Subcutaneous abdominal adipose tissue (tissue), 5 donors: ENCODE measurements around the gene RSPH9.
A peak's percentile ranks its signal among the peaks of the same experiment; 100 is the strongest.

Experiments used
- H3K27ac ChIP-seq: one replicate; pipeline ENCODE4 v1.7.0; 2013; ENCODE audit warnings: low read depth, mild to moderate bottlenecking, inconsistent platforms, low read length, moderate library complexity
- H3K27me3 ChIP-seq, 5 donors: one replicate each; pipeline ENCODE4 v1.7.0; 2013; ENCODE audit warnings: low read length in 5 of 5, inconsistent platforms in 1 of 5; ENCODE audit not compliant: control insufficient read depth in 5 of 5, insufficient read depth in 4 of 5
- H3K36me3 ChIP-seq, 5 donors: one replicate each; pipeline ENCODE4 v1.7.0; 2013; ENCODE audit warnings: low read length in 5 of 5; ENCODE audit not compliant: control insufficient read depth in 5 of 5, insufficient read depth in 5 of 5
- H3K4me1 ChIP-seq, 5 donors: one replicate each; pipeline ENCODE4 v1.7.0; 2013; ENCODE audit warnings: low read length in 5 of 5, mild to moderate bottlenecking in 3 of 5, moderate library complexity in 1 of 5; ENCODE audit not compliant: control insufficient read depth in 5 of 5, insufficient read depth in 5 of 5
- H3K4me3 ChIP-seq, 5 donors: one replicate each; pipeline ENCODE4 v1.7.0; 2013; ENCODE audit warnings: low read length in 5 of 5, low read depth in 1 of 5
- H3K9ac ChIP-seq, 5 donors: one replicate each; pipeline ENCODE4 v1.7.0; 2013; ENCODE audit warnings: low read length in 5 of 5, mild to moderate bottlenecking in 4 of 5, moderate library complexity in 3 of 5
- H3K9me3 ChIP-seq, 5 donors: one replicate each; pipeline ENCODE4 v1.7.0; 2013; ENCODE audit warnings: low read length in 5 of 5; ENCODE audit not compliant: control insufficient read depth in 5 of 5
- donor health status: healthy.
- donor health status: healthy.
- donor health status: healthy.
- donor health status: healthy.
- donor health status: healthy.

RSPH9 gene

DNA sequence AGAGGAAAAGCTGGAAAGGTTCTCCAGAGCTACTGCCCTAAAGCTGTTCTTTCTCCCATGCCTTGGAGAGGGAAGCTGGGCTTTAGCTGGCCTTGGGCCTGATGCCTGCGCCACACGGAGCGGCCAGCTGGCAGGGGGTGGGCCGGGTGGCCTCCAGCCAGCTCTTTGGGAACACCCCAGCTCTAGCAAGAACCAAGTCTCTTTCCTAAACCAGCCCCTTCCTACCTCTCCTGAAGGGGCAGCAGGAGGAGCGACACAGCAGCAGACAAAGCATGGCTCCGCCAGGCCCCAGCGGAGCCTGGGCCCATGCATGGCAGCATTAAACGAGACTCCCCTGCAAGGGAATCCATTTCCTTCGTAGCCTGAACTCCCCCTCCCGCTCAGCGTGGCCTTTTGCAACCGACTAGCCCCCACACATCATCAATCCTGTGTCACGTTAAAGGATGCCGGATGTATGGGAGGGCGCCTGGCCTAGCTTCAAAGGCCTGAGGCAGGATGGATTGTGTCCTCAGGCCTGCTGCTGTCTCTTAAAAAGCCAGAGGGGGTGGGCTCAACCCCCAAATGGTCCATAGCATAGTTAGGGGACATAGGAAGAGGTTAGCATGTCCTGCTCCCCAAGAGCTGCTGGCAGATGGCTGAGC is 28.7 kb downstream of the RSPH9 start:
- Histone ChIP-seq H3K36me3 (peaks cover 3 to 78% (median 64%) of the 10 kb centered on the region in 5 donors), H3K9me3 (no peaks in the 10 kb centered on the region), H3K4me3 (no peak overlapping the region), H3K27ac (peak overlapping the region; percentile 61), H3K27me3 (no peaks in the 10 kb centered on the region), H3K4me1 (peaks cover 8 to 55% (median 50%) of the 10 kb centered on the region in 5 donors), H3K9ac (no peak overlapping the region)

DNA sequence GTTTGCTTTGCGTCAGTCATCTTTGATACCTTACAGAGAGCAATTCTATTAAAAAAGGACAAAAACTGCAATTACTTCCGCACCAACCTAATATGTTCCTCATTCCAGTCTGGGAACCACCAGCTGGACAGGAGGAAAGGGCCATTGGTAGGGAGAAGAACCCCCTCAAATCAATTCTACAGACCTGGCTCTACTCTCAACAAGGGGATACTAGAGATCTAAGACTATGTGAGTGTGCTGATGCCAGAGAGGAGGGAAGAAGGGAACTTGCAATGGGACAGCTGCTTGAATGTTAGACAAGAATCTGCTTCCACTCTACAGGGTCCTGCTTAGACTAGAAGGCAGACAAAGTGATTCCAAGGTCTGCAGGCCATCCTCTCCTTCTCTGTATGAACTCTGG is 29.5 kb downstream of the RSPH9 start:
- H3K36me3 ChIP-seq = peaks cover 3 to 84% (median 68%) of the 10 kb centered on the region in 5 donors
- no peak overlapping the region for H3K27ac ChIP-seq
- H3K4me3 ChIP-seq = no peak overlapping the region
- peak overlapping the region in 1 of 5 donors; percentile 4 for H3K9ac ChIP-seq
- H3K4me1 ChIP-seq = peaks cover 7 to 47% (median 43%) of the 10 kb centered on the region in 5 donors
- H3K9me3 ChIP-seq = no peaks in the 10 kb centered on the region
- no peaks in the 10 kb centered on the region for H3K27me3 ChIP-seq

DNA sequence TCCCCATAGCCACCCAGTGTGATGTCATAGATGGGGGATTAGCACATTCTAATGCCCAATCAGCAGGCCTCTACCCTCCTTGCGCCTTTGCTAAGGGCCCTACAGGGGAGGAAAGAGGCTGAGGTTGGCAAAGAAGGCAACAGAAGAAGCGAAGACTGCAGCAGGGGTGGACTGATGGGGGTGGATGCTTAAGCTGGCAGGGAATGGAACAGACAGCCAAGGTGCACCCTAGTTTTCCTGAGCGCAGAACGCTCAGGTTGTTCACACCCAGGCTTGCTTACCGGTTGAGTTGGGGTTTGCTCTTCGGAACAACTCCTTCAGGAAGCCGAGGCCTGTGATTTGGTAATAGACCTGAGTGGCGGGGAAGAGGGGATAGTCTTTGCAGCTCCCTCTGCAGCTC is 30.1 kb downstream of the RSPH9 start:
- no peak overlapping the region for H3K27ac ChIP-seq
- H3K36me3 ChIP-seq = peaks cover 3 to 90% (median 74%) of the 10 kb centered on the region in 5 donors
- no peaks in the 10 kb centered on the region for H3K27me3 ChIP-seq
- H3K4me1 ChIP-seq = peaks cover 1 to 41% (median 37%) of the 10 kb centered on the region in 5 donors
- no peaks in the 10 kb centered on the region for H3K9me3 ChIP-seq
- H3K9ac ChIP-seq = no peak overlapping the region
- no peak overlapping the region for H3K4me3 ChIP-seq

DNA sequence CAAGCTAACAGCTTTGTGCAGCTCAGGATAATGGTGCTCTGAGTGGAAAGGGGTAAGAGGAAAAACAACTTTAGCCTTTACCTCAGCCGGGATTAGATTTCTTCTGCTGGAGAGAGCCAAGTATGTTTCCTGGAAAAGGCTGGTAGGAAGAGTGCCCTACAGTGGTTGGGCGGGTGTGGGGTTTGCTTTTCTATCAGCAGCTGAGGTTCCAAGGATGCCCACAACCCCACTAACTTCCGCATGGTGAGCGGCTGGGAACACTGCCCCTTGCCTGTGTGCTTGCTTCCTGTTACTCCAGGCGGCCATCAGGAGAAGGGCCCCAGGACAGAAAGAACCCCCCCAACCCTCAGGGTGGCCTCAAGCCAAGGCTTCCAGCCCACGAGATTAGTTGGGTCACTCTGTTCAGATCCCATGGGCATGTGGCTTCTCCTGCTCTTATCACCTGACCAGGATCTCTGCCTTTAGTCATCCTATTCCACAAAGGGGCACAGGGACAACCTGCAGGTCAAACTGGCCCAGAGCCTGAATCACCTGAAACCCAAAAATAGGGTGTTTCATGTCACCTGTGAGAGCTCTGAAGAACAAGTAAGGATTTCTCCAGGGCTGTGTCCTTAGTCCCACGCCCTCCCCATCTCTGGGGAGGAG is 32.2 kb downstream of the RSPH9 start:
- Histone ChIP-seq H3K4me1 (peaks cover 0 to 25% (median 17%) of the 10 kb centered on the region in 5 donors), H3K36me3 (peaks cover 3 to 87% (median 74%) of the 10 kb centered on the region in 5 donors), H3K27ac (no peak overlapping the region)

DNA sequence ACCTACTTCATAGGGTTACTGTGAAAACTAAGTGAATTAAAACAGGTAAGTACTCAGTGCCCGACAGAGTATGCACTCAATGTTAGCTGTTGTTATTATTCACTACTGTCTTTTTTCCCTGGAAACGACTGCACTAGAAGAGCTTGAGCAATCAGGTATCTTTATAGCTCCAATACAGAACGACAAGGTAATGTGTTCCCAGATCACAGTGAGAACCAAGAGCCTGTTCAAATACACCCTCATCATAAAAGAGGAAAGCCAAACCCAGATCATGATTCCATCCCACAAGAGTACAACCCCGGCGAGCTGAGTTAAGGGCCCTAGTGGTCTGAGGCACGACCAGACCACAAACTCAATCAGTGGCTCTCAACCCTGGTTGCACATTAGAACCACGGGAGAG is 32.9 kb downstream of the RSPH9 start:
- Histone ChIP-seq H3K4me3 (no peak overlapping the region), H3K36me3 (peaks cover 3 to 87% (median 74%) of the 10 kb centered on the region in 5 donors), H3K9me3 (no peaks in the 10 kb centered on the region), H3K27ac (no peak overlapping the region), H3K9ac (no peak overlapping the region), H3K4me1 (peaks cover 0 to 23% (median 17%) of the 10 kb centered on the region in 5 donors), H3K27me3 (no peaks in the 10 kb centered on the region)

More for the DNA sequence above, 32.2 kb downstream of the RSPH9 start:
- no peaks in the 10 kb centered on the region for H3K27me3 ChIP-seq
- H3K4me3 ChIP-seq = no peak overlapping the region
- no peaks in the 10 kb centered on the region for H3K9me3 ChIP-seq
- H3K9ac ChIP-seq = no peak overlapping the region

DNA sequence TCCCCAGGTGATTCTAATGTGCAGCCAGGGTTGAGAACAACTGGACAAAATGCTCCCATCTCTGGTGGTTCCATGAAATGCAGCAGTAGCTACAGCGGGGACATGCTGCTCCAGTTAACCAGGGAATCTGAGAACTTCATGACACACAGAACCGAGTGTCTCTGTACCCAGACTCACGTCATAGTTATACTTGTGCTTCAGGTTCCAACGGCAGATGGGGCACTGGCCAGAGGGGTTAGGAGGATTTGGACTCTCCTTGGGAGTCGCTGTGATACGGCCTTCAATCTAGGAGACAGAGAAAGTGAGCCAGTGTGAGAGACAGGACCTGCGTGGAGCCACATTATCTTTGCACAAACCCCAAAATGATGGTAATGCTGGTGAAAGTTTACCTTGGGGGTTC is 33.5 kb downstream of the RSPH9 start:
- Histone ChIP-seq H3K4me1 (peaks cover 0 to 23% (median 17%) of the 10 kb centered on the region in 5 donors), H3K36me3 (peaks cover 3 to 83% (median 72%) of the 10 kb centered on the region in 5 donors), H3K9me3 (no peaks in the 10 kb centered on the region), H3K27ac (no peak overlapping the region), H3K27me3 (no peaks in the 10 kb centered on the region), H3K4me3 (no peak overlapping the region), H3K9ac (no peak overlapping the region)

GRCh38 chr6:43679057-43679456 is 34.2 kb downstream of the RSPH9 start:
- Histone ChIP-seq H3K4me1 (peaks cover 0 to 23% (median 11%) of the 10 kb centered on the region in 5 donors), H3K9me3 (no peaks in the 10 kb centered on the region), H3K9ac (no peak overlapping the region), H3K4me3 (no peak overlapping the region), H3K27me3 (no peaks in the 10 kb centered on the region), H3K36me3 (peaks cover 3 to 75% (median 65%) of the 10 kb centered on the region in 5 donors), H3K27ac (no peak overlapping the region)

- Histone ChIP-seq H3K27ac (no peak overlapping the region), H3K9ac (no peak overlapping the region), H3K4me1 (peaks cover 0 to 29% (median 14%) of the 10 kb centered on the region in 5 donors), H3K4me3 (no peak overlapping the region), H3K9me3 (no peaks in the 10 kb centered on the region), H3K36me3 (peaks cover 3 to 60% (median 50%) of the 10 kb centered on the region in 5 donors), H3K27me3 (no peaks in the 10 kb centered on the region)
Observed at GRCh38 chr6:43680308-43681200, 35.7 kb downstream of the RSPH9 start.

GRCh38 chr6:43681303-43681702 is 36.5 kb downstream of the RSPH9 start:
- H3K9me3 ChIP-seq = no peaks in the 10 kb centered on the region
- H3K27me3 ChIP-seq = no peaks in the 10 kb centered on the region
- no peak overlapping the region for H3K4me3 ChIP-seq
- H3K36me3 ChIP-seq = peaks cover 3 to 53% (median 43%) of the 10 kb centered on the region in 5 donors
- no peak overlapping the region for H3K9ac ChIP-seq
- no peak overlapping the region for H3K27ac ChIP-seq
- H3K4me1 ChIP-seq = peaks cover 0 to 29% (median 17%) of the 10 kb centered on the region in 5 donors
